Raji (cell line): Measurements from ENCODE around the gene ULK4.

ENCODE experiments used
- POLR2A ChIP-seq: IDR thresholded peaks from 2 replicates; pipeline ENCODE4 v1.6.1; 2011; ENCODE audit warnings: low read depth, low read length, control low read depth; ENCODE audit not compliant: insufficient read depth

The ULK4 gene

GRCh38 chr3:41489231-41489630, 472.7 kb downstream of the ULK4 start:
- TF ChIP-seq POLR2A, result no peak

- no peak for TF ChIP-seq POLR2A
Measured at GRCh38 chr3:41488501-41488900, 473.4 kb downstream of the ULK4 start.

- TF ChIP-seq POLR2A, result no peak
Measured at GRCh38 chr3:41485484-41485883, 476.4 kb downstream of the ULK4 start.

GRCh38 chr3:41482134-41482533, 479.8 kb downstream of the ULK4 start:
- TF ChIP-seq POLR2A, result no peak

- TF ChIP-seq POLR2A, result no peak
Measured at GRCh38 chr3:41478278-41478677, 483.6 kb downstream of the ULK4 start.

GRCh38 chr3:41477399-41478014, 484.4 kb downstream of the ULK4 start:
- no peak for TF ChIP-seq POLR2A

GRCh38 chr3:41469083-41469482, 492.8 kb downstream of the ULK4 start:
- no peak for TF ChIP-seq POLR2A

- TF ChIP-seq POLR2A, result no peak
Measured at GRCh38 chr3:41467481-41467880, 494.4 kb downstream of the ULK4 start.

- no peak for TF ChIP-seq POLR2A
Measured at GRCh38 chr3:41464858-41465257, 497.0 kb downstream of the ULK4 start.

- TF ChIP-seq POLR2A, result no peak
Measured at GRCh38 chr3:41464401-41464800, 497.5 kb downstream of the ULK4 start.

GRCh38 chr3:41462103-41462691, 499.7 kb downstream of the ULK4 start:
- no peak for TF ChIP-seq POLR2A

- TF ChIP-seq POLR2A, result no peak
Measured at GRCh38 chr3:41460736-41461135, 501.2 kb downstream of the ULK4 start.

GRCh38 chr3:41457176-41457575, 504.7 kb downstream of the ULK4 start:
- TF ChIP-seq POLR2A, result no peak

- TF ChIP-seq POLR2A, result no peak
Measured at GRCh38 chr3:41456162-41456561, 505.7 kb downstream of the ULK4 start.

GRCh38 chr3:41450416-41451231, 511.3 kb downstream of the ULK4 start:
- TF ChIP-seq POLR2A, result no peak

GRCh38 chr3:41448396-41448795, 513.5 kb downstream of the ULK4 start:
- no peak for TF ChIP-seq POLR2A
